AG20443 (cell line): Measurements from ENCODE around the gene TNFRSF13B.

Source experiments
- DNase-seq: peaks from one replicate; pipeline ENCODE4 v3.0.0; 2012; ENCODE audit warnings: low spot score, mixed read lengths

The TNFRSF13B gene

DNA sequence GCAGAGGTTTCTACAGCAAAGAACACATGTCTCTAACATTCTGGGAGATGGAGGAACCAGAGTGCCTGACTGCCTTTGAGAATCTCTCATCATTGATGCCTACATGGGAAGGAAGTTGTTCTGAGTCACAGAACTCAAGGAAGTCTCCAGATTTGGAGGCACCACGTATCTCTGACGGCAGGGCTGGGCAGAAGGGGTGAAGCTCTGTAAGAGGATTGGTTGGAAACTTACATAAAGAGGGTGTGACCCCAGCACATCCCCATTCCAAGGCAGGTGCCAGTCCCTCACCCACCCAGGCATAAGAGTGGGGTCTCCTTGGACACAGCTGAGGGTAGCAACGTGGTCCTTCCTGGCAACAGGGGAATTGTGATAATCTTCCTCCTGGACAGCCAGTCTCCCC is 17.4 kb downstream of the TNFRSF13B start:
- peak; percentile 4 for DNase-seq

DNA sequence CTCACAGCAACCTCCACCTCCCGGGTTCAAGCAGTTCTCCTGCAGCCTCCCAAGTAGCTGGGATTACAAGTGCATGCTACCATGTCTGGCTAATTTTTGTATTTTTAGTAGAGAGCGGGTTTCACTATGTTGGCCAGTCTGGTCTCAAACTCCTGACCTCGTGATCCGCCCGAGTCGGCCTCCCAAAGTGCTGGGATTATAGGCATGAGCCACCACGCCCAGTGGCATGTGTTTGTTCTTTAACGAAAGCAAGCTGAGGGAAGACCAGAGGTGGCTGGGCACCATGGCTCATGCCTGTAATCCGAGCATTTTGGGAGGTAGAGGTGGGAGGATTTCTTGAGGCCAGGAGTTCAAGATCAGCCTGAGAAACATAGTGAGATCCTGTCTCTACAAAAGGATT is 18.1 kb downstream of the TNFRSF13B start:
- DNase-seq: no peak

DNA sequence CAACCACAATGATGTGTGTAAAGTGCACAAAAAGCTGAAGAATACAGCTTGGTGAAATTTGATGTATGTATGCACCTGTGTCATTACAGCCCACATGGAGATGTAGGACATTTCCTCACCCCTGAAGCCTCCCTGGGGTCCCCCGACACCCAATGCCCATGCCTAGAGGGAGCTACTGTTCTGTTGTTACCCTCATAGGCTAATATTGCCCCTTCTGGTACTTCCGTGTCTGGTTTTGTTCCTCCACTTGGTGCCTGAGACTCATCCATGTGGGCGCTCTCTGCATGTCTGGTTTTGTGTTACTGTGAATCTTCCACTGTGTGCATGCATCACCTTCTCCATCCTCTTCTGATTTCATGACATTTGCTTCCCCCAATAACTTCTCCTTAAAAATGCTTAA is 18.6 kb downstream of the TNFRSF13B start:
- DNase-seq: peak; percentile 1

DNA sequence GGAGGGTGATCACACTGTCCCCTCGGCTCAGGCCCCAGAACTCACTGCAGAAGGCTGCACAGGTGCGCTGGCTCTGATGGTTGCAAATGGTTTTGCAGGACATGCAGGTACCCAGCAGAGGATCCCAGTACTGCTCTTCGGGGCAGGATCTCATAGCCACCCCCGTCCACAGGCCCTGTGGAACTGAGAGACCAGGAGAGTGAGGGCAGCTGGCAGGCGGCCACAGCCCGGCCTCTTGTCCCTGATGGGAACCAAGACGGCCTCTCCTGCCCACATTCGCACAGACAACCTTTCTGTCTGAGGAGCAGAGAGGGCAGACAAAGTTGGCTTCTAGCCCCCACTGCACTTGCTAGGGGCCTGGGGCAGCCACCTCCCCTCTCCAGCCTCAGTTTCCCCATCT is 19.5 kb downstream of the TNFRSF13B start:
- peak; percentile 4 for DNase-seq

DNA sequence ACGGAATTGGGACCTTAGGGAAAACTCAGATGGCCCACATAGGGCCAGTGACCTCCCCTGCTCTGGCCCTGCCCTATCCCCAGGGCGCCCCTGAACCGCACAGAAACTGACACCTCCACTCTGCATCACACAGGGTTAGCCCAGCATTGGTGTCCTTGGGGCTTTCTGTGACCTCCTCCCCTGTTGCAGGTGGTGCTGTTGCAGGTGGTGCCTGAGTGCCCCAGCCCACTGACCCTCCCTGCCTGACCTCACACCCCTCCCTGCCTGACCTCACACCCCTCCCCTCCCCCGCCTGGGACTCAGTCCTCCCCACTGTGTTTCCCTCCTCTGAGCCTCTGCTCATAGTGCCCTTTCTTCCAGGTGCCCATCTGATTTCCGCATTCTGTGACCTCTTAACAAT is 21.4 kb downstream of the TNFRSF13B start:
- DNase-seq: peak; percentile 4

DNA sequence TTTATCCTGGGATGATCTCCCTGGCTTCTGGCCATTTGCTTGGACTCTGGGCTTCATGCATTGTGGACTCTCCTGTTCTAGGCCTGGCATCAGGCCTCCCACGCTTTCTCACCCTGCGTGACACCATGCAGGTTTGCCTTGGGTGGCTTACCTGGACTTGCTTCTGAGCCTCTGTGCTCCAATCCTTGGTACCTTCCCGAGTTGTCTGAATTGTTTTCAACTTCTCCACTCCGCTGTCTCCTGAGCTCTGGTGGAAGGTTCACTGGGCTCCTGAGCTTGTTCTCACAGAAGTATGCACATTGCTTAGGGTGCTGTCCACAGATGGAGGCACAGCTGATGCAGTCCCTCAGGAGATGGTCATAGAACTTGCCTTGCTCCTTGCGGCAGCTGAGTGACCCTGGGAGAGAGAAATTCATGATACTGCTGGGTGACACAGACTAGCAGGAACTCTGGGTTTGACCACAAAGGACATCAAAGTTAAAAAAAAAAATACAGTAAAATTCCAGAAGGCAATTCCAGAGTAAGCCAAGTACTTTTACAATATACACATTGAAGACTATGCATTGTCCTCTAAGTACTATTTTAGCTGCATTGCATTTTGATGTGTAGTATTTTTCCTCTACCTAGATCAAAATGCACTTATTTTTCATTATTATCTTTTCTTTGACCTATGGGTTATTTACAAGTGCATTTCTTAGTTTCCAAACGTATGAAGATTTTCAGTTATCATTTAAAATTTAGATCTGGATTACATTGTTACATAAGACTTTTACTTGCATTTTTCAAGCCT is 23.1 kb downstream of the TNFRSF13B start:
- DNase-seq: peak; percentile 2

DNA sequence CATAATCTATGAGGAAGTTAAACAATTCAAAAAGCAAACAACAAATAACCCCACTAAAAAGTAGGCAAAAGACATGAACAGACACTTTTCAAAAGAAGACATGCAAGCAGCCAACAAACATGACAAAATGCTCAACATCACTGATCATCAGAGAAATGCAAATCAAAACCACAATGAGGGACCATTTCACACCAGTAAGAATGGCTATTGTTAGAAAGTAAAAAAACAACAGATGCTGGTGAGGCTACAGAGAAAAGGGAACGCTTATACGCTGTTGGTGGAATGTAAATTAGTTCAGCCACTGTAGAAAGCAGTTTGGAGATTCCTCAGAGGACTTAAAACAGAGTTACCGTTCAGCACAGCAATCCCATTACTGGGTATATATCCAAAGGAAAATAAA is 24.4 kb downstream of the TNFRSF13B start:
- DNase-seq: no peak

DNA sequence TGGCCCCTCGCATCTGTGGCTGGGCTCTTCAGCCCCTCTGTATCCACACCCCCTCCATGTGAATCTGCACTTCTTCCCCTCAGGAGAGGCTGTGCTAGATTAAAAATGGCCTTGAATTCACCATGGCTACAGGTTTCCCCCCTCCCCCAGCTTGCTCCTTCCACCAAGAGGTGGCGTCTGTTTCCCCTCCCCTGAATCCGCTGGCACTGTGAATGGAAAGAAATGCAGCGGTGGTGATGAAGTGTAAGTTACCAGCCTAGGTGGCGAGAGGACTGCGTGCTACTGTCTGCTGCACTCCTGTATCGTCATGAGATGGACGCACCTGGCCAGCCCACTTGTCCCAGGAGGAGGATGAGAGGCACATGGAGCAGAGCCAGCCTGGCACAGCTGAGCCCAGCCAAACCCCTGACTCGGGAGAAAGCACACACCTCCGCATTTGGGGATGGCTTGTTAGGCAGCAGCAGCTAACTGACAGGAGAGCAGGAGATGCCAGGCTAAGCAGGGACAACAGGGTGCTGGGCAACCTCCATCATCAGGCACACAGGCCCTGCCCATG is 26.2 kb downstream of the TNFRSF13B start:
- peak; percentile 5 for DNase-seq

DNA sequence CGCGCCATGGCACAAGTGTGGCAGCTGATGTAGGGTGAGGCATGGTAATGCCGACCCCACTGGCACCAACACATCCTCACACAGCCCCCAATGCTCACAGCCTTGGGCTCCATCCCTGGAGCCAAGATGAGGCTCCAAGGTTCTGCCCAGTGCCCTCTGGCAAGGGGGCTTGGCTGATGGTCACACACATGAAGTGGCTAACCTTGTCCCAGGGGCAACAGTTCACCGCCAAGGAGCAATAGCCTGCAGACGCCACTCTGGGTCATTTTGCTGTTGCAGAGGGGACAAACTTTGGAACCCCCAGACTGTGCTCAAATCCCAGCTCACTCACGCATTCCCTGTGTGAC is 26.8 kb downstream of the TNFRSF13B start:
- peak; percentile 4 for DNase-seq

DNA sequence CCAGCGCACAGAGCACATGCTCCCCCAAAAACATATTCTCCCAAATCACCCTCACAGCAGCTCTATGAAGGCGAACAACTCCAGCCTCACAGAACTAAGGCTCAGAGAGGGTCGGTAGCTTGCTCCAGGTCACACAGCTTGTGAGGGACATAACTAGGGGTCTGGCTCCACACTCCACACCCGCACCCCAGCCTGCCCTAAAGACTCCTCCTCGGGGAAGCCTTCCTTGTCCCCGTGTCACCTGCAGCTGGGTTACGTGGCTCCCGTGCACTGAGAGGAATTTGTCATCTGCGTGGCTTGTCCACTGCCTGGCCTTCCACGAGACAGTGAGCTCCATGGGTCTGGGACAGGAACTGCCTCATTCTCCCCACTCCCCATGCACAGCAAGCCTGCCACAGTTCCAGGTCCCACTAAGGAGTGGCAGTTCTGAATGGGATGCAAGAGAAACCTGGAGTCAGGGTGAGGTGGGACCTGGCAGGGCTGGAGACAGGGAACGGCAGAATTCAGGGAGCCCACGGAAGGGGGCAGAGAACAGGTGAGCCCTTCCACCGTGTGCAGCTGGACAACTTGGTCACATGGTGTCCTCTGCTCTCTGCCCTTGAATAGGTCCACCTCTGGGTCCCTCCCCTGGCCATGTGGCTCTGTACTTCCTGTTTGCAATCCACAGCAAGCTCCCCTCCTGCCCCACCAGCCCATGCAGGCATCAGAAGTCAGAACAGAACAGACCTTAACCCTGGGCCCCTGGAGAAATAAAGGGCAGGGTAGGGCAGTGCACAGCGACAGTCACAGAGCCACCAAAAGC is 27.4 kb downstream of the TNFRSF13B start:
- DNase-seq: peak; percentile 3

DNA sequence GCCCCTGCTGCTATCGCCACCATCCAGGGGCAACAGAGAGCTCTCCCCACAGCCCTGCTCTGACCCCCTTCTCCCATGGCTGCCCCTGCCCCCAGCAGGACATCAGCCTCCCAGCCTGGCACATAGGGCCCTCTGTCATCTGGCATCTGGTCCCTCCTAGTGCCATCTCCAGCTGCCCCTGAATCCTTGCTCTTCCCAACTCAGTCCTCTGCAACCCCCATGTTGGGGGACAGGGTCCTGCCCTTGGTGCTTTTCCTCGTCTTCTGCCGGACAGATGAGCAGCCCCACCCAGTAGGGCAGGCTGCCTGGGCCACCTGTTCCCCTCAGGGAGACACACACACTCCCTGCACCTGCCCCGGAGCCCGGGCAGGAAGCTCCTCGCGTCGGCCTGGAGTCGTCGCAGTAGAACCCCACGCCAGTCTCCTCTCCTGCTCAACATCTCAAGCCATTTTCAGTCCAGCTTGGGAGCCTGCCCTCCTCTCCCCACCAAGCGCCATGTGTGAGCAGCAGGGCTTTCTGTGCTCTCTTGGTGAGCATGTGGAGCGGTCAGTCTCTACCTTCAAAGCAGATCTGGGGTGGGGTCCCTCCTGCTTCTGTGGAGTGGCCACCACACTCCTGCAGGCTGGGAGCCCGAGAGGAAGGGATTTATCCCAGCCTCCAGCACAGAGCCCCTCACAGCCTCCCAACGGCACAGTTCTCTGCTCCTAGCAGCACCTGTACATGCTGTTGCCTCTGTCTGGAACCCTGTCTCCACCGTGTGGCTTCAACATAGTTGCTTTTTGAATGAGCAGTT is 28.2 kb downstream of the TNFRSF13B start:
- DNase-seq: peak; percentile 3

DNA sequence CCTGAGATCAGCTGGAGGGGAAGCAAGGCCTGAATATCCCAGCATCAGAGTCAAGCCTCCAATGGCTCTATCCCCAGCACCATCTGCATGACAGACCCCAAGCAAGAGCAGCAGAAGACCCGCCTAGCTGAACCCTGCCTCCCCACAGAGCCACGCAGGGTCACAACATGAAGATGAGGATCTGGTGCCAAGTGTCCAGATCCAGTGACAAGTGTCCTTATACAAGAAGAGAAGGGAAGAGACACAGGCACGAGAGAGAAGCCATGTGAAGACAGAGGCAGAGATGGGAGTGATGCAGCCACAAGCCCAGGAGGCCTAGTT is 28.9 kb downstream of the TNFRSF13B start:
- DNase-seq: no peak

DNA sequence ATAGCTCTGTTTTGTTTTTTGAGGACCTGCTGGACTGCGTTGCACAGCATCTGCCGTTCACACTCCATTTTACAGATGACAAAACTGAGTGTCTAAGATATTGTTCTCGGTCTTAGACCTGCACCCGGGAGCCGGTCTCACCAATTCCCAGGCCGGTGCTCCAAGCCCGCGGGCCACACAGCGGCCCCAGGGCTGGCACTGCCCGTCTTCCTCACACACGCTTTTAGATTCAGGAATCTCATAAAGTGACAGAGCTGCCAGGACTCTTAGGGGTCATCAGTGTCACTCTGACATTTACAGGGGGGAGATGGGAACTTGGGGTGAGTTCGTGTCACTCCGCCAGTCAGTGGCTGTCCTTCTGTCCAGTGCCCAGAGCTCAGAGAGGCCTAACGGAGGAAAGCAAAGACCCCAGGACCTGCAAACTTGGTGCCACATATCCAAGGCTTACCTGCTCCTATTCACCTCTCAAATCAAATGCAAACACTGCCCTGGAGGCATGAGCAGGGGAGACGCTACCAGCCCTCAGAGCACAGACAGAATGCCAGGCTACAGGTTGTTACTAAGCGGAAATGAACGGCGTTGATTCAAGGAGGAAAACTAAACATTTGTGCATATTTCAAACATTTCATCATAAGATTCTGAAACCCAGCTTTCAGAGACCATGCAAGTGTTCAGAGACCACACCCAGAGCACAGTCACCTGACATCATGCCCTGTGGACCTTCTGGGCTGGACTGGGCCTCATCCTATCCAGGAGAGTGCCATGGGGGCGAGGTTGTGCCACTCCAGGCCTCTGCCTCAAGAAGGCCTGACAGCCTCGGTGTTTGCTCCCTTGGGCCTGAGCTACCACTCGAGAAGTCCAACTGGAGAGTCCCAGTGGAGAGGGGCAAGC is 29.5 kb downstream of the TNFRSF13B start:
- DNase-seq: no peak

DNA sequence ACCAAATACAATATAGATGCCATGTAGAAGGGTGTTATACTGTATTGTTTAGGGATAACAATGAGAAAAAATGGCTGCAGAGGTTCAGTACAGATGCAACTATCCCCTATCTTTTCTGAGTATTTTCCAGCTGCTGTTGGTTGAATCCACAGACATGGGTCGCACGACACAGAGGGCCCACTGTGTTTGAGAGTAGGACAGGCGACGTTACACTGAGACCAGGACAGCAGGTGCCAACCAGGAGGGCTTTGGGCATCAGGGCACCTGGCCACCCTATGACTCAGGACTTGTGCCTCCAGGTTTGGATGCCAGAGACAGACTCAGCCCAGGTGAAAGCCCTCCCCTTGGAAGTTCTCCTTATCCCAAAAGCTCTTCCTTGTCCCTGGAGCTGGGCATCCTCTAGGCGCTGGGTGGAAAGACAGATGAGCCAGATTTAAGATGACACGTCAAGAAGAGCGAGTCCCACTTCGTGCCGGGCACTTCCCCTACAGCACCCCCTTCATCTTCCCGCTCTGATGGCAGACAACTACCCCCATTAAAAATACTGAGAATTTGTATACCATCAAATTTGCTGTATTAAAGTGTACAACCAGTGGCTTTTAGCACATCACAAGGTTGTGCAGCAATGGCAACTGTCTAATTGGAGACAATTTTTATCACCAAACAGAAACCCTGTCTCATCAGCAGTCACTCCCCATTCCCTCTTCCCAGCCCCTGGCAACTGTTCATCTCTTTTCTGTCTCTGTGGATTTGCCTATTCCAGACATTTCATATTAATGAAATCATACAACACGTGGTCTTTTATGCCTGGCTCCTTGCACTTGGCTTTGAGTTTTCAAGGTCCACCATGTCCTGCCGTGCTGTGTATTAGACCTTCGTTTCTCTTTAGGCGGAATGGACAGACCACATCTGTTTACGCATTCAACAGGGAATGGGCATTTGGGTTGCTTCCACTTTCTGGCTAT is 30.6 kb downstream of the TNFRSF13B start:
- DNase-seq: no peak

DNA sequence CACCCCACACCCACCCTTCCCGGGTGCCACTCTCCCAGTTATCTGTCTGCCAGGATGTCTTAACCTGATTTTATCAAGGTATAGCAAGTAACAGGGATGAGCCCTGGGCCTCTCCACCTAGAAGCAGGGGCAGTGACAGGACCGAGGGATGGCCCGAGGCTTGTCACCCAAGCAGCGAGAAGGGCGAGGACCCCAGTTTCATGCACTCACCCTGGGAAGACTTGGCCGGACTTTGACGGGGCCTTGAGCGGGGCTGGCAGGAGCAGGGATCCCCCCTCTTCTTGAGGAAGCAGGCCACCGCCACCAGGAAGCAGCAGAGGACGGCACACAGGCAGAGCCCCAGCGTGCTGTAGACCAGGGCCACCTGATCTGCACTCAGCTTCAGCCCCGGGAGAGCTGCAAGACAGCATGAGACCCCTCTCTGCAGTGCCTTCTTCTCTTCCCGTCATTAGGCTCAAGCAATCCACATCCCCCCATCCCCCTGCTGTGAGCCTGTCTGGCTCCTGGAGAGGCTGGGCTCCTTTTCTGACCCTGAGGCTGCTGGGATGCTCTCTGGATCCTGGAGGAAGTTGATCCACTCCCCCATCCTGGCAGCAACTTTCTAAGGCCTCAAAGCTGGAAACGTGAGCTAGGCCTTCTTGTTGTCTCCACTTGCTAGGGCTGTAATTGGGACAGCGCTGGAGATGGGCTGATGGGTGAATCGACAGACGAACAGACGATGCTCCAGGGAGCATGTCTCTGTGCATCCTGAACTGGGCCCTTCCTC is 31.6 kb downstream of the TNFRSF13B start:
- DNase-seq: no peak

DNA sequence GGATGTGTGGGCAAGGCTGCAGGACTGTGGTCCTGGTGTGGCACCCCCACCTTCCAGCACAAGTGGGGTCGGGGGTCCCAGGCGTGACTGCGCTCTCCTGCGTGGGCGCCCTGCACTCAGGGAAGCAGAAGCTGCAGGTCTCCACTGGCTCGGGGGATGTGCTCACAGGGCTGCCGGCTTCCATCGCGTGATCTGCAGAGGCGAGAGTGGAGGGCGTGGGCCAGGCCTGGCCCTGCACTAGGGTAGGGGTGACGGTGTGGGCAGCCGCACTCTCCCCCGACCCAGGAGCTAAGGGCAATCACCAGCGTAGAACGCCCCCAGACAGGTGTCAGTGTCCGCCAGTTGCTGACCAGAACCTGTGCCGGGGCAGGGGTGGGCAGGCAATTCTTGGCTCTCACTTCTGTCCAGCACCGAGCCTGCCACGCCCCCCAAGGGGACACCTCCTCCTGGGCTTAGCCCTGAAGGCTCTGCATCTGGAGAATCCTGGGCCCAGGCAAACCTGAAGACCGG is 32.3 kb downstream of the TNFRSF13B start:
- DNase-seq: no peak

DNA sequence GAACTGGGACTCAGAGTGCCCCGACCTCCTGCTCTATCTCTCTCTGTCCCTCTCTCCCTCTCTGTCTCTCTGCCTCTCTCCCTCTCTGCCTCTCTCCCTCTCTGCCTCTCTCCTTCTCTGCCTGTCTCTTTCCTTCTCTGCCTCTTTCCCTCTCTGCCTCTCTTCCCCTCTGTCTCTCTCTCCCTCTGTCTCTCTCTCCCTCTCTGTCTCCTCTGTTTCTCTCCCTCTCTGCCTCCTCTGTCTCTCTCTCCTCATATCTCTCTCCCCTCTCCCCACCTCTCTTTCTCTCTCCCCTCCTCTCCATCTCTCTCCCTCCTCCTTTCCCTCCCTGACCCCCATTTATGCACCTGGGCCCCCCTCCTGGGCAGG is 32.7 kb downstream of the TNFRSF13B start:
- DNase-seq: no peak

DNA sequence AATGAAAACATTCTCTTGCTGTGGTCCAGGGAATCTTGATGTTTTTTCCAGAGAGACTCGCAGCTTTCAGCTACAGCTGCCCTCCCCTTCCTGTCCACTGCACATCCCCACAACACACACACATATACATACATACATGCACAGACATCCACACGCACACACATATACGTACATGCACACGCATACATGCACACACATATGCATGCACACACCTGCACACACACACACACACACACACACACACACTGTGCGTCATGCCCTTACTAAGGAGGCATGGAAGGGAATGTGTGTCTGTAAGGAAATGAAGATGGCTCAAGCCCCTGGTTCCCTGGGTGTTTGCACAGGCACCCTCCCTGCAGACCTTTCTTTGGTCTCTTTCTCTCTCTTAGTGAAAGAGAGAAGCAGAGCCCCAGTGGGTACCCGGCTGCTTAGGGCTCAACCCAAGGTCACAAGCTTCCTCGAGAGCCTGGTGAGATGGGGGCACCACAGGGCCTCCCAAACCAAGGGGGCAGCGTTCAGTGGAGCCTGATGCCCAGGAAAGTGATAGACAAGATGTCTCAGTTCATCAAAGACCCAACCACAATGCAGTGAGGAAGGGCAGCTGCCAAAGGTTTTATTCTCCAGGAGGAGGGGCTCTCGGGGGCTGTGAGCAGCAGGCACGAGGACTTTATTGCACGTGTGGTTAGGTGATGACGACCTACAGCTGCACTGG is 33.3 kb downstream of the TNFRSF13B start:
- DNase-seq: no peak

DNA sequence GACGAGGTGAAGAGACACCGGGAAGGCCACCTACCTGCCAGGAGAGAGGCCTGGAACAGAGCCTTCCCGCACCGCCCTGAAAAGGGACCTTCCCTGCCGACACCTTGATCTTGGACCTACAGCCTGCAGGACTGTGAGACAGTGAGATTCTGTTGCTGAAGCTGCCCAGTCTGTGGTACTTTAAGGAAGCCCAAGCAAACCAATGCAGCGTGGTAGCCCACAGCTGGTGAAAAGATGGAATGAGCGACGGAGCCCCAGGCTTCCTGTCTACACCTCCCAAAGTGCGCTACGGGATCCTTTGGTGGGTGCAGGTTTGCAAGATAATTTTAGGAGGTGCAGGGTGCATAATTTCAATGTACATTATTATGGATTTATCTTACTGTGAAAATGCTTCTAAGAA is 33.9 kb downstream of the TNFRSF13B start:
- DNase-seq: no peak
